Keratinocyte (primary cell): ENCODE data around the gene GPX5.
"Not testable (repeated sequence)": the region's sequence is repeated elsewhere in the genome, so short reads cannot be mapped to it uniquely, and the experiment has no call there.

Experiments
- EZH2 ChIP-seq: IDR thresholded peaks from one replicate; pipeline ENCODE4 v1.6.1; 2012; ENCODE audit warnings: inconsistent platforms, mild to moderate bottlenecking, low read length, moderate library complexity
- TF ChIP-seq, protein P1 (sequence below), 3 experiments: IDR thresholded peaks in 1 of 3; conservative IDR thresholded peaks in 1 of 3; optimal IDR thresholded peaks in 1 of 3; 2 replicates in 2 of 3; 3 replicates in 1 of 3; pipeline versions ENCODE3 to v1.5.1; 2011; ENCODE audit warnings: low read length in 3 of 3, mild to moderate bottlenecking in 3 of 3, moderate library complexity in 2 of 3, control low read depth in 1 of 3, inconsistent platforms in 1 of 3; ENCODE audit not compliant: insufficient read depth in 2 of 3; ENCODE audit errors: extremely low read depth in 1 of 3

DNA sequence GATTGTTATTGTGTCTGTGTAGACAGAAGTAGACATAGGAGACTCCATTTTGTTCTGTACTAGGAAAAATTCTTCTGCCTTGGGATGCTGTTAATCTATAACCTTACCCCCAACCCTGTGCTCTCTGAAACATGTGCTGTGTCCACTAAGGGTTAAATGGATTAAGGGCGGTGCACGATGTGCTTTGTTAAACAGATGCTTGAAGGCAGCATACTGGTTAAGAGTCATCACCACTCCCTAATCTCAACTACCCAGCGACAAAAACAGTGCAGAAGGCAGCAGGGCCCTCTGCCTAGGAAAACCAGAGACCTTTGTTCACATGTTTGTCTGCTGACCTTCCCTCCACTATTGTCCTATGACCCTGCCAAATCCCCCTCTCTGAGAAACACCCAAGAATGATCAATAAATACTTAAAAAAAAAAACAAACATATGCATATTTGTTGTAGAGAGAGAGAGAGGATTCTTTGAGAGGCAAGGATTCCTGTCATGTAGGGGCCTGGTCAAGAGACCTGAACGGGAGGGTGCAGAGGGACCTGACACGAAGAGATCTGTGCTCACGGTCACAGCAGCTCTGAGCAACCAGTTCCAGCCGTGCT, 22.9 kb upstream of the GPX5 start:
- TF ChIP-seq, protein P1, sequence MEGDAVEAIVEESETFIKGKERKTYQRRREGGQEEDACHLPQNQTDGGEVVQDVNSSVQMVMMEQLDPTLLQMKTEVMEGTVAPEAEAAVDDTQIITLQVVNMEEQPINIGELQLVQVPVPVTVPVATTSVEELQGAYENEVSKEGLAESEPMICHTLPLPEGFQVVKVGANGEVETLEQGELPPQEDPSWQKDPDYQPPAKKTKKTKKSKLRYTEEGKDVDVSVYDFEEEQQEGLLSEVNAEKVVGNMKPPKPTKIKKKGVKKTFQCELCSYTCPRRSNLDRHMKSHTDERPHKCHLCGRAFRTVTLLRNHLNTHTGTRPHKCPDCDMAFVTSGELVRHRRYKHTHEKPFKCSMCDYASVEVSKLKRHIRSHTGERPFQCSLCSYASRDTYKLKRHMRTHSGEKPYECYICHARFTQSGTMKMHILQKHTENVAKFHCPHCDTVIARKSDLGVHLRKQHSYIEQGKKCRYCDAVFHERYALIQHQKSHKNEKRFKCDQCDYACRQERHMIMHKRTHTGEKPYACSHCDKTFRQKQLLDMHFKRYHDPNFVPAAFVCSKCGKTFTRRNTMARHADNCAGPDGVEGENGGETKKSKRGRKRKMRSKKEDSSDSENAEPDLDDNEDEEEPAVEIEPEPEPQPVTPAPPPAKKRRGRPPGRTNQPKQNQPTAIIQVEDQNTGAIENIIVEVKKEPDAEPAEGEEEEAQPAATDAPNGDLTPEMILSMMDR (optimal IDR thresholded peaks at IDR 0.05 in 1 of 3, IDR thresholded peaks at IDR 0.05 in 1 of 3, conservative IDR thresholded peaks at IDR 0.05 in 1 of 3; ENCODE audit: extremely low read depth in 1 of 3, insufficient read depth in 2 of 3, low read length in 3 of 3): not testable (repeated sequence)
- not testable (repeated sequence) for TF ChIP-seq EZH2
